NCI-H187 (cell line): Measurements from ENCODE around the gene GAPVD1.
A peak's percentile ranks its signal among the peaks of the same experiment; 100 is the strongest.
"Not testable (repeated sequence)": the region's sequence is repeated elsewhere in the genome, so short reads cannot be mapped to it uniquely, and the experiment has no call there.

Experiments
- DNase-seq, 2 experiments: peaks; one replicate each; lab custom pipeline; 2025; lab: John Stamatoyannopoulos, UW

Gene GAPVD1, protein sequence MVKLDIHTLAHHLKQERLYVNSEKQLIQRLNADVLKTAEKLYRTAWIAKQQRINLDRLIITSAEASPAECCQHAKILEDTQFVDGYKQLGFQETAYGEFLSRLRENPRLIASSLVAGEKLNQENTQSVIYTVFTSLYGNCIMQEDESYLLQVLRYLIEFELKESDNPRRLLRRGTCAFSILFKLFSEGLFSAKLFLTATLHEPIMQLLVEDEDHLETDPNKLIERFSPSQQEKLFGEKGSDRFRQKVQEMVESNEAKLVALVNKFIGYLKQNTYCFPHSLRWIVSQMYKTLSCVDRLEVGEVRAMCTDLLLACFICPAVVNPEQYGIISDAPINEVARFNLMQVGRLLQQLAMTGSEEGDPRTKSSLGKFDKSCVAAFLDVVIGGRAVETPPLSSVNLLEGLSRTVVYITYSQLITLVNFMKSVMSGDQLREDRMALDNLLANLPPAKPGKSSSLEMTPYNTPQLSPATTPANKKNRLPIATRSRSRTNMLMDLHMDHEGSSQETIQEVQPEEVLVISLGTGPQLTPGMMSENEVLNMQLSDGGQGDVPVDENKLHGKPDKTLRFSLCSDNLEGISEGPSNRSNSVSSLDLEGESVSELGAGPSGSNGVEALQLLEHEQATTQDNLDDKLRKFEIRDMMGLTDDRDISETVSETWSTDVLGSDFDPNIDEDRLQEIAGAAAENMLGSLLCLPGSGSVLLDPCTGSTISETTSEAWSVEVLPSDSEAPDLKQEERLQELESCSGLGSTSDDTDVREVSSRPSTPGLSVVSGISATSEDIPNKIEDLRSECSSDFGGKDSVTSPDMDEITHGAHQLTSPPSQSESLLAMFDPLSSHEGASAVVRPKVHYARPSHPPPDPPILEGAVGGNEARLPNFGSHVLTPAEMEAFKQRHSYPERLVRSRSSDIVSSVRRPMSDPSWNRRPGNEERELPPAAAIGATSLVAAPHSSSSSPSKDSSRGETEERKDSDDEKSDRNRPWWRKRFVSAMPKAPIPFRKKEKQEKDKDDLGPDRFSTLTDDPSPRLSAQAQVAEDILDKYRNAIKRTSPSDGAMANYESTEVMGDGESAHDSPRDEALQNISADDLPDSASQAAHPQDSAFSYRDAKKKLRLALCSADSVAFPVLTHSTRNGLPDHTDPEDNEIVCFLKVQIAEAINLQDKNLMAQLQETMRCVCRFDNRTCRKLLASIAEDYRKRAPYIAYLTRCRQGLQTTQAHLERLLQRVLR (N-terminal part only)

GRCh38 chr9:125261501-125262293 is at the start of gene GAPVD1:
Gene GAPVD1, plus strand, starts transcription at chr9:125261826. Its CDS starts 37,096 bp downstream, at chr9:125298922.
- peak; percentile 61 to 67 for DNase-seq

DNA sequence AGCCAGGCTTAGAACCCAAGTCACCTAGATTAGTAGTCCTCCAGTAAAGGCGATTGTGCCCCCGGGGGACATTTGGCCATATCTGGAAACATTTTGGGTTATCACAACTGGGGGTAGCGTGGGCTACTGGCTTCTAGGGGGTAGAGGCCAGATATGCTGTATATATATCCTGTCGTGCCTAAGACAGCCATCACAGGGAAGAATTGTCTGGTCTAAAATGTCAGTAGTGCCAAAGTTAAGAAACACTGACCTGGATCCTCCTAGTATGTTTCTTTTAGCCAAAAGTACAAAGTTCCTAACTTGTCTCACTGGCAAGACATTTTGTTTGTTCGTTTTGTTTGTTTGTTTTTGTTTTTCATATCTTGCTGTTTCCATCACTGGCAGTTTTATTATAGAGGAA is 47.4 kb upstream of the GAPVD1 start:
- DNase-seq, result no peak

DNA sequence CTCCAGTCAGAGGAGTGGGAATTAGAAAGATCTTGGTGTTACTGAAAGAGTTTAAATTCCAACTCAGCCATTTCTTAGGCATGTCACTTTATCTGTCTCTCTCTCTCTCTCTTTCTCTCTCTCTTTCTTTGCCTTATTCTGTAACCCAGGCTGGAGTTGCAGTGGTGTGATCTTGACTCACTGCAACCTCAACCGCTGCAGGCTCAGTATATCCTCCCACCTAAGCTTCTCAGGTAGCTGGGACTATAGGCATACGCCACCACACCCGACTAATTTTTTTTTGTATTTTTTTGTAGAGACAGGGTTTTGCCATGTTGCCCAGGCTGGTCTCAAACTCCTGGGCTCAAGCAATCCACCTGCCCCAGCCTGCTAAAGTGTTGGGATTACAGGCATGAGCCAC is 43.0 kb upstream of the GAPVD1 start:
- no peak for DNase-seq

DNA sequence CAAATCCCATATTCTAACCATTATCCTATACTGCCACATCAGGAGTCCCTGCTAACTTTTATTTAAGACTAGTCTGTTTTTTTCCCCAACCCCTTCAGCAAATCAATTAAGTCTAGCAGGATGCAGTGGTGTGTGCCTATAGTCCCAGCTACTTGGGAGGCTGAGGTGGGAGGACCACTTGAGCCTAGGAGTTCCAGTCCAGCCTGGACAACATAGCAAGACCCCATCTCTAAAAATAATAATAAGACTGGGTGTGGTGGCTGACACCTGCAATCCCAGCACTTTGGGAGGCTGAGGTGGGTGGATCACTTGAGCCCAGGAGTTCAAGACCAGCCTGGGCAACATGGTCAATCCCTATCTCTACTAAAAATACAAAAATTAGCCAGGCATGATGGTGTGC is 36.8 kb upstream of the GAPVD1 start:
- not testable (repeated sequence) for DNase-seq

DNA sequence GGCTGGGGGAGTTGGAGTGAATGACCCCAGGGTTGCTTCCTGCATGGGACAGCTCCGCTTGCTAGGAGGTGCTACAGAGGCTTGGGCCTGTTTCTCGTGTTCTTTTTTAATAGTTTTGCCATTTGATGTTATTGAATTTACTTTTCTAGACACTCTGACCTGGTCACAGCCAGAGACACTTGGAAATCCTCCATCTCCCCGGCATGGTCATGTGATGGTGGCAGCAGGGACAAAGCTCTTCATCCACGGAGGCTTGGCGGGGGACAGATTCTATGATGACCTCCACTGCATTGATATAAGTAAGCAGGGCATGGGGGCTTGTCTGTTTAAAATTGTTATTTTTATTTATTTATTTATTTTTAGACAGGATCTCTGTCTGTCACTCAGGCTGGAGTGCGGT is 33.9 kb upstream of the GAPVD1 start:
- no peak for DNase-seq

GRCh38 chr9:125233678-125234077 is 27.9 kb upstream of the GAPVD1 start:
- DNase-seq, result no peak

GRCh38 chr9:125234099-125234498 is 27.5 kb upstream of the GAPVD1 start:
- DNase-seq, result not testable (repeated sequence)

GRCh38 chr9:125235804-125236519 is 25.7 kb upstream of the GAPVD1 start:
- no peak for DNase-seq

DNA sequence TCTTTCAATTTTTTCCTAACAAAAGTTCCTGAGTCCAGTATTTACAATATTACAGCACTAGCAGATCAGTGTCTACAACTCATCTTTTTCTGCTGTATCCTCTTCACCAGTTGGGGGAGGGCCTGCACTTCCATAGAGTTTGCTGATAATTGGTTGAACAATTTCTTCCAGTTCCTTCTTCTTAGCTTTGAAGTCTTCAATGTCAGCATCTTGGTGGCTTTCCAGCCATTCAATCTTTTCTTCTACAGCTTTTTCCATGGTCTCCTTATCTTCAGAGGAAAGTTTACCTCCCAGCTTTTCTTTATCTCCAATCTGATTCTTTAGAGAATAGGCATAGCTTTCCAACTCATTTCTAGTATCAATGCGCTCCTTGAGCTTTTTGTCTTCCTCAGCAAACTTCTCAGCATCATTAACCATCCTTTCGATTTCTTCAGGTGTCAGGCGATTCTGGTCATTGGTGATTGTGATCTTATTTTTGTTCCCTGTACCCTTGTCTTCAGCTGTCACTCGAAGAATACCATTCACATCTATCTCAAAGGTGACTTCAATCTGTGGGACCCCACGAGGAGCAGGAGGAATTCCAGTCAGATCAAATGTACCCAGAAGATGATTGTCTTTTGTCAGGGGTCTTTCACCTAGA is 25.0 kb upstream of the GAPVD1 start:
- DNase-seq, result not testable (repeated sequence)

DNA sequence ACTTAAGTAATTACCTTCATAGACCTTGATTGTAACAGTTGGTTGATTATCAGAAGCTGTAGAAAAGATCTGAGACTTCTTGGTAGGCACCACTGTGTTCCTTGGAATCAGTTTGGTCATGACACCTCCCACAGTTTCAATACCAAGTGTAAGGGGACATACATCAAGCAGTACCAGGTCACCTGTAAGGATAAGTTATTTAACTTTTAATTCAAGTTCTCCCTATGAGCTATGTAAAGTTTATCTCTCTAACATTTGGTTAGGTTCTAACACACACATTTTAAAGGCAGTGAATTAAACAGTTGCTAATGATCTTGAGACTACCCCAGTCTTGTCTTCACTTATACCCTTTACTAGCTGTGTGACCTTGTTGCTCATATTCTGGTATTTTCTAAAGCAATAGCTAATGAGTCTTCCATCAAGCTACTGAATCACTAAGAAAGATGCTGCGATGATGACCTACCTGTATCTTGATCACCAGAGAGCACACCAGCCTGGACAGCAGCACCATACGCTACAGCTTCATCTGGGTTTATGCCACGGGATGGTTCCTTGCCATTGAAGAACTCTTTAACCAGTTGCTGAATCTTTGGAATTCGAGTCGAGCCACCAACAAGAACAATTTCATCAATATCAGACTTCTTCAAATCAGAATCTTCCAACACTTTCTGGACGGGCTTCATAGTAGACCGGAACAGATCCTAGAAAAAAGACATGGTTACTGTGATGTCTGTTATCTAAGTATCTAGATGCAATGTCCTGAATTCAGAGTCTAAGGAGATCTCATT is 23.3 kb upstream of the GAPVD1 start:
- DNase-seq, result no peak

- no peak for DNase-seq
Measured at GRCh38 chr9:125238915-125239446, 22.6 kb upstream of the GAPVD1 start.

GRCh38 chr9:125239631-125240597 is 21.7 kb upstream of the GAPVD1 start:
- no peak for DNase-seq

GRCh38 chr9:125240649-125240999 is 21.0 kb upstream of the GAPVD1 start:
- DNase-seq, result no peak

DNA sequence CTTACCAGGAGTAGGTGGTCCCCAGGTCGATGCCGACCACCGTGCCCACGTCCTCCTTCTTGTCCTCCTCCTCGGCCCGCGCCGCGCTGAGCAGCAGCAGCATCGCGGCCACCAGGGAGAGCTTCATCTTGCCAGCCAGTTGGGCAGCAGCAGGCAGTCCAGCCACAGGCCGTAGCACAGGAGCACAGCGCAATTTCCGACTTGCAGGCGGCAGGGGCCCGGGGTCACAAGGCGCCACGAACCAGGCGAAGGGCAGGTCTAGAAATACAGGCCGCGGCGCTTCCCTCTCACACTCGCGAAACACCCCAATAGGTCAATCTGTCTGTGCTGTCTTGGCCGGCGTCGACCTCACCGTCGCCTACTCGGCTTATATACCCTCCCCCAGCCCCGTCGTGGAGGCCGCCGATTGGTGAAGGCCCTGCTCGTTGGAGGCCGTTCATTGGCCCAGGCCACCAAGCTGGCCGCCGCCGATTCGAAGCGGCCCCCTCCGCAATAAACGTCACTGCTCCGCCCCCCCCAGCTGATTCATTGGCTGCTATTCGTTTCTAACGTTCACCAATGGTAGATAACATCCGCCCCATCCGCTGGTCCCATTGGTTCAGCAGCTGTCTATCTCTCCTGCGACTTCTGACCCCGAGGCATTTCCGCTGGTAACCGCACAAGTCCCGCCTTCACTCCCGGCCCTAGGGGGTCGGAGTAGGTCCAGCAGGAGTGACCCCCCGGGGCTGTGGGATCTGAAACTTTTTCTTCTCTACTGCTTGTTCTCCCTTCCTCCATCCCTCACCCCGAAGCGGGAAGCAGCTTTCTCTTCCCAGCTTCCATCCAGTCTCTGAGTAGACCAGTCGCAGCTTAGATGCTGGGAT is 20.4 kb upstream of the GAPVD1 start, which contains the start of gene HSPA5:
Gene HSPA5, minus strand, starts transcription at position 344 of the 863 bp plus-strand sequence. Its CDS starts 217 bp downstream, at position 127.
- peak; percentile 82 to 90 for DNase-seq

DNA sequence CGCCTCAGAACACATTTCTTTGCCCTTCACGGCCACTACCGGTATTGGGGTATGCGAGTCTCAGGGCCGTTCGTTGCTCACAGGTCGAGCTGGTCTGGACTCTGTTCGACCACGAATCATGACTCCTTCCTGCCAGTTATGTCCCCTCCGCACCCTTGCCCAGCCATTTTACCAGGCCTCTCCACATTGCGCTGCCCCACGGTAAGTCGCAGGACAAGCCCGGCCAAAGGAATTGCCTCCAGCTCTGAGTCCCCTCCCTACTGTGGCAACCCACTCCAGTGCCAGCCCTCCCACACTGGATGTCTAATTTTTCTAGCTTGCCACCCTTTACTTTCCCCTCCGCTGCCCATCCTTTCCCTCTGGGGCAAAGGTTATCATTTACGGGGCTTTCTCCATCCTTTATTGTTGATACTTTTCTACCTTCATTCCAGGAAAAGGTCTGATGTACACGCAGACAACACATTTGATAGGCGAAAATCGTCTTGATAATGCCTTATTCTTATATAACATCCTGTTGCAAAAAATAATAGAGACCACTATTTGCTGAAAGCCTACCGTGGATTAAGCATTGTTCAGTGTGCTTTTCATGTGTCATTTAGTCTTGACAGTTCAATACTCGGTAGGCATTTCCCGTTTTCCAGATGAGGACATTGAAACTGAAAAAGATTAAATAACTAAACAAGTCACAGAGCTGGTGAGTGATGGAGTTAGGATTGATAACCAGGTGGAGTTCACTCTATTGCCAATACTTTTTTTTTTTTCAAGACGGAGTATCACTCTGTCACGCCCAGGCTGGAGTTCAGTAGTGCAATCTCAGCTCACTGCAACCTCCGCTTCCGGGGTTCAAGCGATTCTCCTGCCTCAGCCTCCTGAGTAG is 19.5 kb upstream of the GAPVD1 start:
- DNase-seq, result no peak

DNA sequence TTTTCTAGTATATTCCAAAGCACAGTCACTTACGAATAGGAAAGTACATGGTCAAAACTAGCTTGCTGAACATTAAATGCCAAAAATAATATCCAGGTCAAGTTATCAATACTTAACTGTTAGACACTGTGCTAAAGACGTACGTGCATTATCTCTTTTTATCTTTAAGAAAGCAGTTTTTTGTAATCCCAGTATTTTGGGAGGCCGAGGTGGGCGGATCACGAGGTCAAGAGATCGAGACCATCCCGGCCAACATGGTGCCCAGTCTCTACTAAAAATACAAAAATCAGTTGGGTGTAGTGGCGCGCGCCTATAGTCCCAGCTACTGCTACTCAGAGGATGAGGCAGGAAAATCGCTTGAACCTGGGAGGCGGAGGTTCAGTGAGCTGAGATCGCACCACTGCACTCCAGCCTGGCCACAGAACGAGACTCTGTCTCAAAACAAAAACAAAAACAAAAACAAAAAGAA is 17.8 kb upstream of the GAPVD1 start:
- no peak for DNase-seq
